A673 (cell line): ENCODE measurements around the gene MET. TPM values are rescaled to one million over a fixed set of nuclear protein-coding genes. Genes with fewer than 3 reads are reported as not detected.

ENCODE experiments used
- BruUV-seq: library from RNA; stranded (reverse); fragments of 400-500 nt; replicated peaks from 2 replicates; lab custom pipeline; 2021; lab: Mats Ljungman, UMichigan
- CTCF ChIA-PET: fragments of 300-600 bp; sonication (Branson Sonifier 250); formaldehyde crosslinking; loops from one replicate; lab custom pipeline; 2022; ENCODE audit warnings: antibody characterized with exemption; lab: Charles Lee
- POLR2A ChIA-PET: fragments of 300-600 bp; sonication (Branson Sonifier 250); formaldehyde crosslinking; loops from one replicate; lab custom pipeline; 2022; ENCODE audit warnings: antibody characterized with exemption; ENCODE audit not compliant: low non-redundant PET; lab: Charles Lee
- DNase-seq: peaks from one replicate; pipeline ENCODE4 v3.0.0-alpha.2; 2015; ENCODE audit warnings: low spot score
- H3K27ac ChIP-seq: fragments of 200-600 bp; sonication (generic); 2 replicates; pipeline ENCODE4 v1.5.1; 2016; ENCODE audit warnings: mixed run types, low read depth, mild to moderate bottlenecking, mixed read lengths, antibody characterized with exemption, low read length; ENCODE audit not compliant: poor library complexity, severe bottlenecking
- H3K27me3 ChIP-seq: fragments of 200-600 bp; sonication (generic); replicated peaks from 2 replicates; pipeline ENCODE4 v1.6.1; 2017; ENCODE audit warnings: mixed run types, low read depth, mild to moderate bottlenecking, mixed read lengths, antibody characterized with exemption, low read length; ENCODE audit not compliant: insufficient read depth, poor library complexity
- H3K36me3 ChIP-seq: fragments of 200-600 bp; sonication (generic); 2 replicates; pipeline ENCODE4 v1.6.1; 2016; ENCODE audit warnings: mixed run types, mild to moderate bottlenecking, mixed read lengths, antibody characterized with exemption, low read length; ENCODE audit not compliant: insufficient read depth, poor library complexity, severe bottlenecking
- H3K4me1 ChIP-seq: fragments of 200-600 bp; sonication (generic); 2 replicates; pipeline ENCODE4 v1.6.1; 2017; ENCODE audit warnings: mixed run types, mild to moderate bottlenecking, mixed read lengths, antibody characterized with exemption, low read length; ENCODE audit not compliant: insufficient read depth, poor library complexity, severe bottlenecking
- H3K4me3 ChIP-seq: fragments of 200-600 bp; sonication (generic); 2 replicates; pipeline ENCODE4 v1.5.1; 2016; ENCODE audit warnings: low read depth, mixed run types, mild to moderate bottlenecking, mixed read lengths, low read length; ENCODE audit not compliant: poor library complexity, severe bottlenecking
- H3K9me3 ChIP-seq: fragments of 200-600 bp; sonication (generic); 2 replicates; pipeline ENCODE4 v1.6.1; 2016; ENCODE audit warnings: mixed run types, low read depth, mild to moderate bottlenecking, mixed read lengths, antibody characterized with exemption, low read length; ENCODE audit not compliant: poor library complexity, severe bottlenecking
- EZH2 ChIP-seq: fragments of 200-600 bp; sonication (generic); IDR thresholded peaks from 2 replicates; pipeline ENCODE4 v1.6.1; 2017; ENCODE audit warnings: borderline replicate concordance, low read depth, mild to moderate bottlenecking, mixed read lengths, antibody characterized with exemption, low read length; ENCODE audit not compliant: poor library complexity, severe bottlenecking
- intact Hi-C: fragments of 100-400 bp; cut with micrococcal nuclease; formaldehyde crosslinking; loops from one replicate; pipeline ENCODE4 v1.10.0; 2022; ENCODE audit not compliant: unreplicated experiment
- total RNA-seq: library from RNA; stranded (reverse); gene quantifications from 2 replicates; pipeline ENCODE4 v1.2.3, GENCODE V29; 2021
- TF ChIP-seq, protein P1 (sequence below): fragments of 300-800, 200-600 bp; sonication (generic); conservative IDR thresholded peaks from 2 replicates; pipeline ENCODE4 v1.5.1; 2017; ENCODE audit warnings: low read depth, mild to moderate bottlenecking, antibody characterized with exemption, low read length, moderate library complexity, mixed read lengths

MET gene
- total RNA-seq, 1 experiment from 2014 or later, result 6.8 TPM

GRCh38 chr7:116630357-116630756 is 41.6 kb upstream of the MET start:
- Histone ChIP-seq H3K27me3 (no peaks in the 10 kb centered on the region), H3K4me1 (peaks cover 7% of the 10 kb centered on the region), H3K27ac (no peak overlapping the region), H3K9me3 (no peaks in the 10 kb centered on the region), H3K4me3 (no peak overlapping the region), H3K36me3 (no peaks in the 10 kb centered on the region)
- TF ChIP-seq, protein P1, sequence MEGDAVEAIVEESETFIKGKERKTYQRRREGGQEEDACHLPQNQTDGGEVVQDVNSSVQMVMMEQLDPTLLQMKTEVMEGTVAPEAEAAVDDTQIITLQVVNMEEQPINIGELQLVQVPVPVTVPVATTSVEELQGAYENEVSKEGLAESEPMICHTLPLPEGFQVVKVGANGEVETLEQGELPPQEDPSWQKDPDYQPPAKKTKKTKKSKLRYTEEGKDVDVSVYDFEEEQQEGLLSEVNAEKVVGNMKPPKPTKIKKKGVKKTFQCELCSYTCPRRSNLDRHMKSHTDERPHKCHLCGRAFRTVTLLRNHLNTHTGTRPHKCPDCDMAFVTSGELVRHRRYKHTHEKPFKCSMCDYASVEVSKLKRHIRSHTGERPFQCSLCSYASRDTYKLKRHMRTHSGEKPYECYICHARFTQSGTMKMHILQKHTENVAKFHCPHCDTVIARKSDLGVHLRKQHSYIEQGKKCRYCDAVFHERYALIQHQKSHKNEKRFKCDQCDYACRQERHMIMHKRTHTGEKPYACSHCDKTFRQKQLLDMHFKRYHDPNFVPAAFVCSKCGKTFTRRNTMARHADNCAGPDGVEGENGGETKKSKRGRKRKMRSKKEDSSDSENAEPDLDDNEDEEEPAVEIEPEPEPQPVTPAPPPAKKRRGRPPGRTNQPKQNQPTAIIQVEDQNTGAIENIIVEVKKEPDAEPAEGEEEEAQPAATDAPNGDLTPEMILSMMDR, result no peak
- no peak for TF ChIP-seq EZH2
- CTCF ChIA-PET, result no interaction called here
- DNase-seq, result no peak
- BruUV-seq, result no TSS peak
- intact Hi-C loops, result no loop called here
- POLR2A ChIA-PET, result no interaction called here

GRCh38 chr7:116630932-116631671 is 40.9 kb upstream of the MET start:
- H3K27ac ChIP-seq, result no peak overlapping the region
- CTCF ChIA-PET, result interaction anchor here (0.6 kb wide), 1 partner anchor 85 kb away, joined by 3 read pairs; no protein-coding TSS in a partner anchor
- H3K4me3 ChIP-seq, result no peak overlapping the region
- POLR2A ChIA-PET, result no interaction called here
- TF ChIP-seq EZH2, result no peak
- TF ChIP-seq, protein P1, result no peak
- no peaks in the 10 kb centered on the region for H3K27me3 ChIP-seq
- intact Hi-C loops, result no loop called here
- no peaks in the 10 kb centered on the region for H3K36me3 ChIP-seq
- BruUV-seq, result no TSS peak
- peaks cover 7% of the 10 kb centered on the region for H3K4me1 ChIP-seq
- H3K9me3 ChIP-seq, result no peaks in the 10 kb centered on the region
- peak; percentile 35 for DNase-seq

- Histone ChIP-seq H3K36me3 (no peaks in the 10 kb centered on the region), H3K27me3 (no peaks in the 10 kb centered on the region), H3K4me1 (peaks cover 7% of the 10 kb centered on the region), H3K9me3 (no peaks in the 10 kb centered on the region), H3K27ac (no peak overlapping the region), H3K4me3 (no peak overlapping the region)
- no TSS peak for BruUV-seq
- ChIA-PET CTCF (no interaction called here), POLR2A (no interaction called here)
- no peak for DNase-seq
- TF ChIP-seq, protein P1, result no peak
- no peak for TF ChIP-seq EZH2
- intact Hi-C loops, result no loop called here
Measured at GRCh38 chr7:116631676-116632075, 40.3 kb upstream of the MET start.
